Measurements from ENCODE around the gene ARHGEF7. TPM values are rescaled to one million over a fixed set of nuclear protein-coding genes. Genes with fewer than 3 reads are reported as not detected.

ARHGEF7 gene
- polyA plus RNA-seq, 1 experiment, result 40.3 TPM

DNA sequence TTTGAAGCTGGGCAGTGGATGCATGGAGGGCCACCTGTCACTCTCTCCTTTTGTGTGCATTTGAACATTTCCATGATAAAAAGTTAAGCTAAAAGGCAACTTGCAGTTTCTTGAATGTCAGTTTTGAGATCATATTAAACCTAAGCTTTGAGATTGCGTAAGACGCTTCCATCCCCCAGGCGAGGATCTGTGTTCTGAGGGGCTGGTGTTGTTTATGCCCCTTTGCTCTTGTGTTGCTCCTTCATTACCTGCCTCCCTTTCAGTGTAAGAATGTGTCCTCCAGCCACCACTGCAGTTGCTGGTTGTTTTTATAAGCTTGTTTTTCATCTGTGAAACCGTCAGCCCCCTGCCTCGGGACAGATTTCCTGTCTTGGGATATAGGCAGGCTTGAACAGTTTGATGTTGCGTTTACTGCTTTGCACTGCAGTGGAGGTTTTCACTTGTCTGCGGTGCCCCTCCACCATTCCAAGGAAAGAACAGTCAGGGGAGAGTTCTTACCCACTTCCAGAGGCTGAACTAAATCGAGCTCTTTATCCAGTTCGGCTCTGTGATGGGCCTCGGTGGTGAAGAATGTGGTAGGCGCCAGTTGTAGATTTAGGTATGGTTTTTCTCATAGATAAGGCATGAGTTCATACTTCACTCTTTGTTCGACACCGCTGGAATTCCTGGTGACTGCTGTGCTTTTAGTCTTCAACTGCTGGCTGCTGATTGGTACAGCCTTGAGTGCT is 96.8 kb downstream of the ARHGEF7 start:
- TF ChIP-seq, protein P1, sequence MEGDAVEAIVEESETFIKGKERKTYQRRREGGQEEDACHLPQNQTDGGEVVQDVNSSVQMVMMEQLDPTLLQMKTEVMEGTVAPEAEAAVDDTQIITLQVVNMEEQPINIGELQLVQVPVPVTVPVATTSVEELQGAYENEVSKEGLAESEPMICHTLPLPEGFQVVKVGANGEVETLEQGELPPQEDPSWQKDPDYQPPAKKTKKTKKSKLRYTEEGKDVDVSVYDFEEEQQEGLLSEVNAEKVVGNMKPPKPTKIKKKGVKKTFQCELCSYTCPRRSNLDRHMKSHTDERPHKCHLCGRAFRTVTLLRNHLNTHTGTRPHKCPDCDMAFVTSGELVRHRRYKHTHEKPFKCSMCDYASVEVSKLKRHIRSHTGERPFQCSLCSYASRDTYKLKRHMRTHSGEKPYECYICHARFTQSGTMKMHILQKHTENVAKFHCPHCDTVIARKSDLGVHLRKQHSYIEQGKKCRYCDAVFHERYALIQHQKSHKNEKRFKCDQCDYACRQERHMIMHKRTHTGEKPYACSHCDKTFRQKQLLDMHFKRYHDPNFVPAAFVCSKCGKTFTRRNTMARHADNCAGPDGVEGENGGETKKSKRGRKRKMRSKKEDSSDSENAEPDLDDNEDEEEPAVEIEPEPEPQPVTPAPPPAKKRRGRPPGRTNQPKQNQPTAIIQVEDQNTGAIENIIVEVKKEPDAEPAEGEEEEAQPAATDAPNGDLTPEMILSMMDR (IDR thresholded peaks at IDR 0.05; ENCODE audit: low read depth, low read length), result no peak
- H3K27me3 ChIP-seq (ENCODE audit: control insufficient read depth, insufficient read depth, low read length), result no peaks in the 10 kb centered on the region
- no peaks in the 10 kb centered on the region; the same call in 1 of the 2 replicates for H3K9me3 ChIP-seq (ENCODE audit: control insufficient read depth, insufficient read depth, low read length)
- ChIA-PET CTCF (interaction anchor here (1.6 to 2.2 kb wide), 2 partner anchors 145 to 297 kb away, joined by 5 to 8 read pairs; partner anchors contain the start of gene ANKRD10), POLR2A (no interaction called here)
- H3K4me3 ChIP-seq (ENCODE audit: low read depth, low read length), result no peak overlapping the region
- H3K27ac ChIP-seq (ENCODE audit: low read depth, low read length), result no peak overlapping the region
- DNase-seq (ENCODE audit: low read depth, low spot score), result no peak

DNA sequence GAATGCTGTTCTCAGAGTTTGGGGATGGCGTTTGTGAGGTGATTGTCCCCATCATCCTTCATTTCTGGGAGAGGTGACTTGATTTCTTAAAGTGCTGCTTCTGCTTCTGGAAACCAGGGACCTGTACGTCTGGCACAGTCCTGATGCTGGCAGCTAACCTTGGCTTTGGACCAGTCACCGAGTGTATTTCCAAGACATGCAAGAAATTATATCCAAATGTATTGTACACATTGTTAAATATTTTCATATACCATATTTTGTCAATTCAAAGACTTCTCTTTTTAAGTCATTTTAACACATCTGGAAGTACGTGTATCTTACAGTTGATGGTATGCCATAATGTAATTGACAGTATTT is 97.4 kb downstream of the ARHGEF7 start:
- CTCF ChIA-PET, result interaction anchor here (2.2 kb wide), 1 partner anchor 297 kb away, joined by 8 read pairs; the partner anchor contains the start of gene ANKRD10
- POLR2A ChIA-PET, result no interaction called here

DNA sequence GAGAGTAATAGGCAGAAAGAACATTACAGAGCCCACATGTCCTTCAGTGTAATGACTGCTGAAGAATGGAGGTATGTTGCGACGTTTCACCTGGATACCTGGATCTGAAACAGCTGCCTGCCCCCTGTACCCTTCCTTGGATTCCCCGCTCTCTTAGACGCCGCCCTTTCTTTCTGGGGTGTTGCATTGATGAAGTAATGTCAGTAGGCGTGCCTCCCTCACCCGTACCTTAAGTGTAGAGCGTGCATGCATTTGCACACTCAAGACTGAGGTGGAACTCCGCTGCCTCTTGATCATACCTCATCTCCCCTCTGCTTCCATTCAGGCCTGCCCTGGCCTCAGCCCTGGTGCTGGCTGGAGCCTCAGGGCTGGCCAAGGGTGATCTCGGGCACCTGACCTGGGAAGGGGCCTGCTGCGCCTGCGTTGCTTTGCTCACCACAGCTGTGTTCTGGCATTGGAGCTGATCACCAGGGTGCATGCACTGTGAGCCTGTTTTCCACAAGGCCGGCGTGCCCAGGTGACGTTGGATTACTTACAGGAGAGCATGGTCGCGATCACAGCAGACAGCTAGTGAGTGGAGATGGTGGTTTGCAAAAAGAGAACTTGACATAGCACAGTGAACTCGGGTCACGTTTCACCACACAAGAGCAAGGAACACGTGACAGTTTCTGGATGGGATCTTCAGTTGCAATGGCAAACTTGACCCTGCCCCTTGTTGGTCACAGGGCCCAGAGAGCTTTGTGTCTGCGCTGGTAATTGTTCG is 99.0 kb downstream of the ARHGEF7 start:
- Histone ChIP-seq H3K4me3 (ENCODE audit: low read depth, low read length) (no peak overlapping the region), H3K9me3 (ENCODE audit: control insufficient read depth, insufficient read depth, low read length) (no peaks in the 10 kb centered on the region; the same call in 1 of the 2 replicates), H3K27ac (ENCODE audit: low read depth, low read length) (no peak overlapping the region), H3K27me3 (ENCODE audit: control insufficient read depth, insufficient read depth, low read length) (no peaks in the 10 kb centered on the region)
- POLR2A ChIA-PET, result no interaction called here
- no peak for DNase-seq (ENCODE audit: low read depth, low spot score)
- CTCF ChIA-PET, result interaction anchor here (2.0 kb wide), 1 partner anchor 11 kb away, joined by 8 read pairs; no protein-coding TSS in a partner anchor
- TF ChIP-seq, protein P1 (IDR thresholded peaks at IDR 0.05; ENCODE audit: low read depth, low read length), result no peak

More for the DNA sequence above, 97.4 kb downstream of the ARHGEF7 start:
- Histone ChIP-seq H3K27me3 (ENCODE audit: control insufficient read depth, insufficient read depth, low read length) (no peaks in the 10 kb centered on the region), H3K27ac (ENCODE audit: low read depth, low read length) (no peak overlapping the region), H3K9me3 (ENCODE audit: control insufficient read depth, insufficient read depth, low read length) (no peaks in the 10 kb centered on the region; the same call in 1 of the 2 replicates), H3K4me3 (ENCODE audit: low read depth, low read length) (no peak overlapping the region)
- DNase-seq (ENCODE audit: low read depth, low spot score), result no peak
- TF ChIP-seq, protein P1 (IDR thresholded peaks at IDR 0.05; ENCODE audit: low read depth, low read length), result no peak

- H3K4me3 ChIP-seq (ENCODE audit: low read depth, low read length), result no peak overlapping the region
- no peaks in the 10 kb centered on the region; the same call in 1 of the 2 replicates for H3K9me3 ChIP-seq (ENCODE audit: control insufficient read depth, insufficient read depth, low read length)
- H3K27me3 ChIP-seq (ENCODE audit: control insufficient read depth, insufficient read depth, low read length), result no peaks in the 10 kb centered on the region
- no peak overlapping the region for H3K27ac ChIP-seq (ENCODE audit: low read depth, low read length)
- ChIA-PET POLR2A (no interaction called here), CTCF (interaction anchor here (0.6 to 1.1 kb wide), 4 partner anchors 10 to 311 kb away, joined by 3 to 4 read pairs (median 4); no protein-coding TSS in a partner anchor)
- no peak for DNase-seq (ENCODE audit: low read depth, low spot score)
- TF ChIP-seq, protein P1 (IDR thresholded peaks at IDR 0.05; ENCODE audit: low read depth, low read length), result no peak
Observed at GRCh38 chr13:111215081-111216047, 100.3 kb downstream of the ARHGEF7 start.

All from AG04450 (cell line).